ENCODE measurements around the gene FAM187B. TPM values are rescaled to one million over a fixed set of nuclear protein-coding genes. Genes with fewer than 3 reads are reported as not detected.

FAM187B gene
- total and polyA plus RNA-seq, 2 experiments from 2014 or later, result not detected

DNA sequence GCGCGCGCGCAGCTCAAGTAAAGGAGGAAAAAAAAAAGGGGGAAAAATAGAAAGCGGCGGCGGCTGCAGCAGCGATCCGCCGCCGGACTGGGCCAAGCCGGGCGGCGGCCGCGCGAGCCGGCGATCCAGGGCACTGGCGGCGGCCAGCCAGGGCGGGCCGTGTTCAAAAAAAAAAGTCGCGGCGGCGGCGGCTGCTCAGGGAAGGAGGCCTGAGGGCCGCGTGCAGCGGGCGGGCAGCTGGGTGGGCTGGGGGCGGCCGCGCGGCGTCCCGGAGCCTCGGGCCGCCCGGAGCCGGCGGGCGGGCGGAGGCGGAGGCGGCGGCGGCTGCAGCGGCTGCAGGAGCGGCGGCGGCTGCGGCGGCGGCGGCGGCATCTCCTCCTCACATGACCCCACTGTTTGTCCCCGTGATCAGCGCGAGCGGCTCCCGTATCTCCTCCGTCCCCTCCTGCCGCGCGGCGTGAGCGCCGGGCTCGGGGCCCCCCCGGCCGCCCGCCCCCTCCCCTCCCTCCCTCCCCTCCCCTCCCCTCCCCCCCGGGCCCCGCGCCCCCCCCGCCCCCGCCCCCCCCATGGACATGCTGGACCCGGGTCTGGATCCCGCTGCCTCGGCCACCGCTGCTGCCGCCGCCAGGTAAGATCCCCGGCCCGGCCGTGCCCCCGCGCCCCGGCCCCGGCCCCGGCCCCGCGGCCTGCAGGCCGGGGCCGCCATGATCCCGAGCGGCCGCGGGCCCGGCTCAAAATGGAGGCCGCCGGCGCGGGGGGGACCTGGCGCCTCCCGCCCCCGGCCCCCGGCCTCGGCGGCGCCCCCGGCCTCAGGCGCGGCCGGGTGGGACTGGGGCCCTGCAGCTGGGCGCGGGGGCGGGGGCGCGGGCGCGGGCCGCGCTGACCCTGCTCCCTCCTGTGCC is 40.2 kb upstream of the FAM187B start, which contains the start of gene USF2:
USF2 (plus strand) TSS at position 427 of the 902 bp plus-strand sequence; CDS start at position 567, 140 bp downstream.
- H3K4me3 ChIP-seq, result peak within 1 kb of the TSS; percentile 97
- peaks cover 10% of the 10 kb centered on the region for H4K20me1 ChIP-seq (ENCODE audit: insufficient read depth, poor library complexity, severe bottlenecking)
- no peaks in the 10 kb centered on the region for H3K36me3 ChIP-seq (replicated peaks; ENCODE audit: insufficient read depth, low read depth)
- no peaks in the 10 kb centered on the region for H3K9me3 ChIP-seq (ENCODE audit: low read depth)
- no peaks in the 10 kb centered on the region for H3K9me2 ChIP-seq (replicated peaks; ENCODE audit: insufficient read depth)
- 2% methylated on average over 40 of the region's 126 CpGs for WGBS (ENCODE audit: low lambda C conversion rate, missing lambda C conversion rate)
- peaks cover 34% of the 10 kb centered on the region for H3K79me2 ChIP-seq
- peaks cover 12% of the 10 kb centered on the region for H3K4me1 ChIP-seq (ENCODE audit: insufficient read depth)
- TF ChIP-seq, protein P1, sequence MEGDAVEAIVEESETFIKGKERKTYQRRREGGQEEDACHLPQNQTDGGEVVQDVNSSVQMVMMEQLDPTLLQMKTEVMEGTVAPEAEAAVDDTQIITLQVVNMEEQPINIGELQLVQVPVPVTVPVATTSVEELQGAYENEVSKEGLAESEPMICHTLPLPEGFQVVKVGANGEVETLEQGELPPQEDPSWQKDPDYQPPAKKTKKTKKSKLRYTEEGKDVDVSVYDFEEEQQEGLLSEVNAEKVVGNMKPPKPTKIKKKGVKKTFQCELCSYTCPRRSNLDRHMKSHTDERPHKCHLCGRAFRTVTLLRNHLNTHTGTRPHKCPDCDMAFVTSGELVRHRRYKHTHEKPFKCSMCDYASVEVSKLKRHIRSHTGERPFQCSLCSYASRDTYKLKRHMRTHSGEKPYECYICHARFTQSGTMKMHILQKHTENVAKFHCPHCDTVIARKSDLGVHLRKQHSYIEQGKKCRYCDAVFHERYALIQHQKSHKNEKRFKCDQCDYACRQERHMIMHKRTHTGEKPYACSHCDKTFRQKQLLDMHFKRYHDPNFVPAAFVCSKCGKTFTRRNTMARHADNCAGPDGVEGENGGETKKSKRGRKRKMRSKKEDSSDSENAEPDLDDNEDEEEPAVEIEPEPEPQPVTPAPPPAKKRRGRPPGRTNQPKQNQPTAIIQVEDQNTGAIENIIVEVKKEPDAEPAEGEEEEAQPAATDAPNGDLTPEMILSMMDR (IDR thresholded peaks at IDR 0.05; ENCODE audit: poor library complexity), result no peak
- H3K4me2 ChIP-seq, result peak within 1 kb of the TSS; percentile 99
- peak within 1 kb of the TSS; percentile 96 for H2AFZ ChIP-seq
- H3K27ac ChIP-seq, result peak within 1 kb of the TSS; percentile 100
- peak; percentile 89 for DNase-seq (ENCODE audit: low spot score)
- H3K27me3 ChIP-seq, result no peaks in the 10 kb centered on the region

DNA sequence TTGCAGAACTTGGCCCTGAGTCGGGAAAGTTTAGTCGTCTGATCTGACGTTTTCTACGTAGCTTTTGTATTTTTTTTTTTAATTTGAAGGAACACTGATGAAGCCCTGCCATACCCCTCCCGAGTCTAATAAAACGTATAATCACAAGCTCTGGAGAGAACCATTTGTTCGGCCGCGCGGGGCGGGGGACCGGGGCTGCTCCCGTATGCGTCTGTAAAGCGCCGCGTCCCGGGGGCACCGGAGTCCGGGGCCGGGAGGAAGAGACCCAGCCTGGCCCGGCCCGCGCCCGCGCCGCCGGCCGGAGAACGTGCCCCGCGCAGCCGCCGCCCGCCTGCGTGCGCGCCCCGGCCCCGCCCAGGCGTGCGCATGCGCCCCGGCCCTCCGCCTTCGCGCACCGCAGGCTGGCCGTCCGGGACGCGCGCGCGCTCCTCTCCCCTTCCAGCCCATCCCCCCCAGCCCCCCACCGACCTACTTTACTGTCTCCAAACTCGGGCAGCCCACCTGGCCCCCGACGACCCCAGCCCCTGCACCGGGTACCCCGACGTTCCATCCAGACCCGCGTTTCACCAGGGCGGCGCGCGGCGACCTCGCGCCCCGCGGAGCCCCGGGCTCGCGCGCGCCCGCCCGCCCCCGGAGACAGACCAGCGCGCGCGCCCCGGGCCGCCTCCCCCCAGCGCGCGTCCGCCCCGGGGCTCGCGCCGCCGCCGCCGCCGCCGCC is 39.4 kb upstream of the FAM187B start:
- H3K9me3 ChIP-seq (ENCODE audit: low read depth), result no peaks in the 10 kb centered on the region
- H3K4me1 ChIP-seq (ENCODE audit: insufficient read depth), result peaks cover 12% of the 10 kb centered on the region
- peak overlapping the region; percentile 100 for H3K27ac ChIP-seq
- H3K79me2 ChIP-seq, result peaks cover 34% of the 10 kb centered on the region
- no peaks in the 10 kb centered on the region for H3K9me2 ChIP-seq (replicated peaks; ENCODE audit: insufficient read depth)
- no peaks in the 10 kb centered on the region for H3K27me3 ChIP-seq
- H3K36me3 ChIP-seq (replicated peaks; ENCODE audit: insufficient read depth, low read depth), result no peaks in the 10 kb centered on the region
- H3K4me3 ChIP-seq, result peak overlapping the region; percentile 97
- H3K4me2 ChIP-seq, result peak overlapping the region; percentile 99
- WGBS (ENCODE audit: low lambda C conversion rate, missing lambda C conversion rate), result 3% methylated on average over 40 of the region's 100 CpGs
- peaks cover 10% of the 10 kb centered on the region for H4K20me1 ChIP-seq (ENCODE audit: insufficient read depth, poor library complexity, severe bottlenecking)
- peak overlapping the region; percentile 96 for H2AFZ ChIP-seq
- peak; percentile 91 for DNase-seq (ENCODE audit: low spot score)
- TF ChIP-seq, protein P1 (IDR thresholded peaks at IDR 0.05; ENCODE audit: poor library complexity), result no peak
- no peak for TF ChIP-seq EZH2phosphoT487 (IDR thresholded peaks at IDR 0.05; ENCODE audit: low read depth, severe bottlenecking, unreplicated experiment)

GRCh38 chr19:35267353-35267817 is 38.8 kb upstream of the FAM187B start:
- no peaks in the 10 kb centered on the region for H3K27me3 ChIP-seq
- TF ChIP-seq EZH2phosphoT487 (IDR thresholded peaks at IDR 0.05; ENCODE audit: low read depth, severe bottlenecking, unreplicated experiment) (no peak), EZH2 (IDR thresholded peaks at IDR 0.05; ENCODE audit: borderline replicate concordance) (no peak)
- TF ChIP-seq, protein P1 (IDR thresholded peaks at IDR 0.05; ENCODE audit: poor library complexity), result no peak
- peak; percentile 69 for DNase-seq (ENCODE audit: low spot score)
- peaks cover 10% of the 10 kb centered on the region for H4K20me1 ChIP-seq (ENCODE audit: insufficient read depth, poor library complexity, severe bottlenecking)
- H3K79me2 ChIP-seq, result peaks cover 34% of the 10 kb centered on the region
- H3K4me1 ChIP-seq (ENCODE audit: insufficient read depth), result peaks cover 12% of the 10 kb centered on the region
- no peaks in the 10 kb centered on the region for H3K9me3 ChIP-seq (ENCODE audit: low read depth)
- H3K4me2 ChIP-seq, result peak overlapping the region; percentile 99
- no peaks in the 10 kb centered on the region for H3K36me3 ChIP-seq (replicated peaks; ENCODE audit: insufficient read depth, low read depth)
- peak overlapping the region; percentile 97 for H3K4me3 ChIP-seq
- H2AFZ ChIP-seq, result peak overlapping the region; percentile 96
- H3K27ac ChIP-seq, result peak overlapping the region; percentile 100
- WGBS (ENCODE audit: low lambda C conversion rate, missing lambda C conversion rate), result 28% methylated on average over 19 of the region's 40 CpGs
- H3K9me2 ChIP-seq (replicated peaks; ENCODE audit: insufficient read depth), result no peaks in the 10 kb centered on the region

All from hepatocyte (in vitro differentiated cells).